Suprapubic skin (tissue), 4 donors: Measurements from ENCODE around the gene CEP112.

Source experiments
- POLR2A ChIP-seq, 2 donors: fragments of 450-650 bp; IDR thresholded peaks; one replicate each; pipeline ENCODE4 v1.6.1; 2017; ENCODE audit warnings: antibody characterized with exemption in 2 of 2, mild to moderate bottlenecking in 2 of 2, moderate library complexity in 2 of 2
- POLR2AphosphoS5 ChIP-seq, 3 donors: sonication (generic); formaldehyde crosslinking; IDR thresholded peaks; one replicate each; pipeline ENCODE4 v1.6.1; 2017; ENCODE audit warnings: antibody characterized with exemption in 3 of 3
- TF ChIP-seq, protein P1 (sequence below), 2 donors: fragments of 200-600 bp in 1 of 2; fragments of 450-650 bp in 1 of 2; sonication (generic) in 1 of 2; IDR thresholded peaks; one replicate each; pipeline ENCODE4 v1.5.1; 2016 to 2019; ENCODE audit warnings: antibody characterized with exemption in 2 of 2, mild to moderate bottlenecking in 1 of 2, moderate library complexity in 1 of 2

DNA sequence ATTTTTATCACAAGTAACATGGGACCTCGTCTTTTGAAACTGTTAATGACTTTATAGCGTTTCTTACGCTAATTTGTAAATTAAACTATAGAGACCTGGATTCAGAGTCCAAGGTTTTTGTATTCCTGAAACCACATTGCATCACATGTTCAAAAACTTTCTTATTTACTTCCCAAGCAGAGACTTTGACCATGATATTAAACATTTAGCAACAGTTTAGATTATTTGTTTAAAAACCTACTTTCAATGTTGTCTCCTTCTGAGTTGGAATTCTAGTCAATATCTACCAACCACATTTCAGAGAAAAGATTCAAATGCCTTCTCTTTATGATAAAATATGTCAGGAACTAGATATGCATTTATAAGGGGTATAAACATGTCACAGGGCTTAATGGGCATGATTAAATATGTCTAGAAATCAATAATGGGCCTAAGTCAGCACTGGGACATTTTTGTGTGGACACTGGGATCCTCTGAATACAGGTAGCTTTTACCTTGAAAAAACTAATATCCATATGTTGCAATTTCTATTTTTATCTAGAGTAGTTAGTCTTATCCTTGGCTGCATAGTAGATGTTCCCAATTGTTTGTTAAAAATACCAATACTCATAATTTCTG, 43.6 kb upstream of the CEP112 start:
- TF ChIP-seq, protein P1, sequence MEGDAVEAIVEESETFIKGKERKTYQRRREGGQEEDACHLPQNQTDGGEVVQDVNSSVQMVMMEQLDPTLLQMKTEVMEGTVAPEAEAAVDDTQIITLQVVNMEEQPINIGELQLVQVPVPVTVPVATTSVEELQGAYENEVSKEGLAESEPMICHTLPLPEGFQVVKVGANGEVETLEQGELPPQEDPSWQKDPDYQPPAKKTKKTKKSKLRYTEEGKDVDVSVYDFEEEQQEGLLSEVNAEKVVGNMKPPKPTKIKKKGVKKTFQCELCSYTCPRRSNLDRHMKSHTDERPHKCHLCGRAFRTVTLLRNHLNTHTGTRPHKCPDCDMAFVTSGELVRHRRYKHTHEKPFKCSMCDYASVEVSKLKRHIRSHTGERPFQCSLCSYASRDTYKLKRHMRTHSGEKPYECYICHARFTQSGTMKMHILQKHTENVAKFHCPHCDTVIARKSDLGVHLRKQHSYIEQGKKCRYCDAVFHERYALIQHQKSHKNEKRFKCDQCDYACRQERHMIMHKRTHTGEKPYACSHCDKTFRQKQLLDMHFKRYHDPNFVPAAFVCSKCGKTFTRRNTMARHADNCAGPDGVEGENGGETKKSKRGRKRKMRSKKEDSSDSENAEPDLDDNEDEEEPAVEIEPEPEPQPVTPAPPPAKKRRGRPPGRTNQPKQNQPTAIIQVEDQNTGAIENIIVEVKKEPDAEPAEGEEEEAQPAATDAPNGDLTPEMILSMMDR (IDR thresholded peaks at IDR 0.05) = no peak
- TF ChIP-seq POLR2A (IDR thresholded peaks at IDR 0.05) = no peak
- no peak for TF ChIP-seq POLR2AphosphoS5 (IDR thresholded peaks at IDR 0.05)
